SH-SY5Y (cell line): ENCODE data around the gene CYP27B1.

Experiments
- GATA2 ChIP-seq: IDR thresholded peaks from 2 replicates; pipeline ENCODE4 v1.6.1; 2011; ENCODE audit warnings: mild to moderate bottlenecking, low read depth, low read length
- GATA3 ChIP-seq: IDR thresholded peaks from 2 replicates; pipeline ENCODE4 v1.6.1; 2011; ENCODE audit warnings: low read depth, mild to moderate bottlenecking, low read length, moderate library complexity

- TF ChIP-seq GATA2: no peak
- no peak for TF ChIP-seq GATA3
These were observed 4.5 kb upstream of the CYP27B1 start for GRCh38 chr12:57771236-57771872.
